HTR-8/SVneo (cell line): ENCODE results near the gene TAS2R46.
"Not testable (repeated sequence)": the region's sequence is repeated elsewhere in the genome, so short reads cannot be mapped to it uniquely, and the experiment has no call there.

Experiments used
- DNase-seq: peaks from one replicate; pipeline ENCODE4 v3.0.0; 2011; ENCODE audit warnings: low spot score, mixed read lengths; ENCODE audit not compliant: insufficient read length
- FAIRE-seq: peaks from 2 replicates; lab custom pipeline; 2011; peaks lifted over from hg19 to GRCh38; lab: Jason Lieb, UNC

The TAS2R46 gene

DNA sequence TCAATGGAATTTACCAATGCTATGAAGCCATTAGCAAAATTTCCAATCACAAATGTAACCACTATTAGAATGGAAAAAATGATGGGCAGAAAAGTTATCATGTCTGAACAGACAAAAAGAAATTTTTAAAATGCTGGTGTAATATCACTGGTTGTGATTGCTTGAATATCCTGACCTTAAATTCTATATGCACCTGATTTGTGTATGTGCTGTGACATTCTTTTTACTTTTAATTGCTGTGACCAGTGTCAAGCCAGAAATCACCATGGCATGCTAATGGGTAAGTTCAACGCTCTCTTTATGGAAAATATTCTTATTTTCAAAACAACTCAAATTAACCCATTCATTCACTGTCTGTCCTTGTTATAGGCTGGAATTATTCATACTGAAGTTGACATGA is at the start of gene TAS2R46:
TAS2R46 (minus strand) TSS at position 101 of the 400 bp plus-strand sequence; CDS start at position 101, 0 bp downstream.
- not testable (repeated sequence) for FAIRE-seq, DNase-seq

DNA sequence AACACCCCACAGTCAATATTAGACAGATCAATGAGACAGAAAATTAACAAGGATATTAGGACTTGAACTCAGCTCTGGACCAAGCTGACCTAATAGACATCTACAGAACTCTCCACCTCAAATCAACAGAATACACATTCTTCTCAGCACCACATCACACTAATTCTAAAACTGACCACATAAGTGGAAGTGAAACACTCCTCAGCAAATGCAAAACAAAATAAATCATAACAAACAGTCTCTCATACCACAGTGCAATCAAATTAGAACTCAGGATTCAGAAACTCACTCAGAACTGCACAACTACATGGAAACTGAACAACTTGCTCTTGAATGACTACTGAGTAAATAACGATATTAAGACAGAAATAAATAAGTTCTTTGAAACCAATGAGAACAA is 49.1 kb upstream of the TAS2R46 start:
- DNase-seq, FAIRE-seq: not testable (repeated sequence)

GRCh38 chr12:11108862-11109261 is 46.8 kb upstream of the TAS2R46 start:
- FAIRE-seq (no peak), DNase-seq (no peak)

DNA sequence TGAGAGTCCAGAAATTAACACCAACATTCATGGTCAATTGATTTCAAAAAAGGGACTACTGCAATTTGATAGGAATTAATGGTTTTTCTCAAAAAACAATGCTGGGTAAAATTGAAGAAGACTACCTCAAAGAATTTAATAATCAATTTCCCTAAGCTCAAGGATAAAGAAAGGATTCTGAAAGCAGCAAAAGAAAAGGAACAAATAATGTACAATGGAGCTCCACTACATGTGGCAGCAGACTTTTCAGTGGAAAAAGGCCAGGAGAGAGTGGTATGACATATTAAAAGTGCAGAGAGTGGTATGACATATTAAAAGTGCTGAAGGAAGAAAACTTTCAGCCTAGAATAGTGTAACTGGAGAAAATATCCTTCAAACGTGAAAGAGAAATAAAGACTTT is 45.6 kb upstream of the TAS2R46 start:
- DNase-seq (no peak), FAIRE-seq (no peak)

GRCh38 chr12:11106288-11106687 is 44.2 kb upstream of the TAS2R46 start:
- no peak for DNase-seq
- FAIRE-seq = no peak

- FAIRE-seq = no peak
- no peak for DNase-seq
Observed at GRCh38 chr12:11105546-11105945, 43.5 kb upstream of the TAS2R46 start.

- not testable (repeated sequence) for FAIRE-seq, DNase-seq
Observed at GRCh38 chr12:11094910-11095309, 32.8 kb upstream of the TAS2R46 start.

- DNase-seq (no peak), FAIRE-seq (no peak)
Observed at GRCh38 chr12:11092128-11092527, 30.0 kb upstream of the TAS2R46 start, which contains the start of gene TAS2R43. Gene TAS2R43, minus strand, starts transcription at chr12:11092313. Its CDS starts 84 bp downstream, at chr12:11092229.

GRCh38 chr12:11089246-11089645 is 27.2 kb upstream of the TAS2R46 start:
- no peak for FAIRE-seq
- DNase-seq = no peak

DNA sequence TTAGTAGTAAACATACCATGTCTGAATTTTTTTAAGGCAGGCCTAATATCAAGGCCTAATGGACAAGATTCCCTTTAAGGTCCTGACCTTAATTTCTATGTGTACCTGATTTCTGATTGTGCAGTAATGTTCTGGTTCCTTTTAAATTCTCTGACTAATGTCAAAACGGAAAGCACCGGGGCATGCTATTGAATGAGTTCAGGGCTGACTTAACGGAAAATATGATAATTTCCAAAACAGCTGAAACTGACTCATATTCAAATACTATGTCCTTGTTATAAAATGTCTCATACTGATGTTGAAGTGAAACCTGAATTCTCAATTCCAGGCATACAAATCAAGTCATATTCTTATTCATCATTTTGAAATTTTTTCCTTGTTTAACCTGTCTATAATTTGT is 23.3 kb upstream of the TAS2R46 start:
- no peak for FAIRE-seq
- no peak for DNase-seq

- DNase-seq = no peak
- no peak for FAIRE-seq
Observed at GRCh38 chr12:11081987-11082386, 19.9 kb upstream of the TAS2R46 start.

- FAIRE-seq = no peak
Observed at GRCh38 chr12:11078246-11078645, 16.2 kb upstream of the TAS2R46 start.

GRCh38 chr12:11075642-11076041 is 13.5 kb upstream of the TAS2R46 start:
- no peak for DNase-seq
- FAIRE-seq = no peak

More at GRCh38 chr12:11078246-11078645, 16.2 kb upstream of the TAS2R46 start:
- DNase-seq = no peak

GRCh38 chr12:11071414-11071813 is 9.3 kb upstream of the TAS2R46 start:
- FAIRE-seq = no peak
- no peak for DNase-seq

DNA sequence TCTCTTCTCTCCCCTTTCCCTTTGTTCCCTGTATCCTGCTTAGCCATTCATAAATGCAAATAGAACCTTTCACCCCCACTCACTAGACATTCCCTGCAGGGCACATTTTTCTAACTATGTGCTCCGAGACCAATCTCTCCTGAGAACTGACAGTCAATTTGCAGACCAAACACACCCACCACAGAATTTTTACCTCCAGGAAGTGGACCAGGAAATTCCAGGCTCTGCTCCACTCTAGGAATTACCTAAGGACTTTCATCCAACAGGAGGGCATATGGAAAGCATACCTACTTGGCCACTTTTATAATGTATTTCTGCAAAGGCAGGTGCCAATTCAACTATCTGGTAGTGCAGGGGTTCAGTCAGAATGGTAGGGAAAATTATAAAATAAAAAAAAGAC is 8.9 kb upstream of the TAS2R46 start:
- FAIRE-seq (no peak), DNase-seq (no peak)

- FAIRE-seq (no peak), DNase-seq (no peak)
Observed at GRCh38 chr12:11069854-11070365, 7.8 kb upstream of the TAS2R46 start.

GRCh38 chr12:11067514-11067913 is 5.4 kb upstream of the TAS2R46 start:
- DNase-seq (no peak), FAIRE-seq (no peak)

GRCh38 chr12:11059784-11060183 is 2.3 kb downstream of the TAS2R46 start:
- DNase-seq (no peak), FAIRE-seq (no peak)

- no peak for FAIRE-seq
- DNase-seq = no peak
Observed at GRCh38 chr12:11059041-11059440, 3.1 kb downstream of the TAS2R46 start.

DNA sequence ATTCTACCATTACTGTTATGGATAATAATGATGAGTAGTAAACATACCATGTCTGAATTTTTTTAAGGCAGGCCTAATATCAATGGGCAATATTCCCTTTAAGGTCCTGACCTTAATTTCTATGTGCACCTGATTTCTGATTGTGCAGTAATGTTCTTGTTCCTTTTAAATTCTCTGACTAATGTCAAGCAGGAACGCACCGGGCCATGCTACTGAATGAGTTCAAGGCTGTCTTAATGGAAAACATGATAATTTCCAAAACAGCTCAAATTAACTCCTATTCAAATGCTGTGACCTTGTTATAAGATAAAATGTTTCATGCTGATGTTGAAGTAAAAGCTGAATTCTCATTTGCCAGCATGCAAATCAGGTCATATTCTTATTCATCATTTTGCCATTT is 6.8 kb downstream of the TAS2R46 start:
- no peak for DNase-seq
- FAIRE-seq = no peak

DNA sequence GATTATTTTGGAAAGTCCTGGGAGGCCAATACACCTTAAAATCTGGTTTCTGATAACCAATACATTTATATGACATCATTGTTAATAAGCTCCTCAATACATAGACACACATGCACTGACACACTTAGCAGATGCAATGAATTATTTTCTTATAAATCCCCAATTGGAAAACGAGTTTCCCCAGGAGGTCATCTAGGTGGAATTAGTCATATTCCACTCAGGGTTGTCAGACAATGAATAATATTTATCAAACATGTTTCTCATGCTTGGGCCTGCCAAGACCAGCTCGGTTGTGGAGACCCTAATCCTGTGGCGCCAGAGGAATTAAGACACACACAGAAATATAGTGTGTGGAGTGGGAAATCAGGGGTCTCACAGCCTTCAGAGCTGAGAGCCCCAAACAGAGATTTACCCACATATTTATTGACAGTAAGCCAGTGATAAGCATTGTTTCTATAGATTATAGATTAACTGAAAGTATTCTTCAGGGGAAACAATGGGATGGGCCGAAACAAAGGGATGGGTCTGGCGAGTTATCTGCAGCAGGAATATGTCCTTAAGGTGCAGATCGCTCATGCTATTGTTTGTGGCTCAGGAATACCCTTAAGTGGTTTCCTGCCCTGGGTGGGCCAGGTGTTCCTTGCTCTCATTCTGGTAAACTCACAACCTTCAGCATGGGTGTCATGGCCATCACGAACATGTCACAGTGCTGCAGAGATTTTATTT is 12.1 kb downstream of the TAS2R46 start:
- not testable (repeated sequence) for FAIRE-seq, DNase-seq

GRCh38 chr12:11041366-11041765 is 20.7 kb downstream of the TAS2R46 start:
- not testable (repeated sequence) for FAIRE-seq, DNase-seq
